ENCODE measurements around the gene WDFY2.
"Not testable (repeated sequence)": the region's sequence is repeated elsewhere in the genome, so short reads cannot be mapped to it uniquely, and the experiment has no call there.

Gene WDFY2

DNA sequence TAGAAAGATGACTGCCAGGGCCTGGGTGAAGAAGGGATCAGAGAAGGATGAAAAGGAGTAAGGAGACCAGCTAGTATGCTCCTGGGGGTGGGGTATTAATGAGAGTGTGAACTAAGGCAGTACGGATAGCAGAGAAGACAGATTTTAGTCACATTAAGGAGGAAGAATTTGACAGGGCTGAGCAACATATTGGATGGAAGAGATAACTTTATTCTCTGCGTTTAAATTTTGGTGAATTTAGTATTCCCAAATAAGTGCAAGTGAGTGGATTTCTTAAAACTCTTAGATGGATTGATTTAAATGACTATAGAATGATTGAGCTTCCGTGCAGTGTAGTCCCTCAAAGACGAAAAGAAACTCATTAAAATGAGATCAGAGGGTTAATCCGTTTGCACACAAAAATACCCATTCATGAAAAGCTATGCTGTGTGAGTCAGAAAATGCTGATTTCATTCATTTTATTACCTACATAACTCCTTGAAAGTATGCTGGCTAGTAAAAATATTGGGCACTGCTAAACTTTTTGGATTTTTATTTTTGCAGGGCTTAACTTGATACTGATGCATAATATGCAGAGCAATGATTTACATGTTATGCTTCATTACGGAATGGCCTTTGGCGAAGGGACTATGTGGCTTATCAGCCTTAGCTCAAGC lies 54.1 kb downstream of the WDFY2 start:
- Histone ChIP-seq H3K27ac (no peak overlapping the region), H3K36me3 (no peaks in the 10 kb centered on the region), H3K4me3 (no peak overlapping the region), H3K9me3 (no peaks in the 10 kb centered on the region), H3K27me3 (no peaks in the 10 kb centered on the region), H3K4me1 (peaks cover 0 to 43% (median 7%) of the 10 kb centered on the region in 4 donors)
- no peak for DNase-seq
- intact Hi-C loops (cut with DNase I; ENCODE audit: low total_unique reads), result no loop called here
- TF ChIP-seq, protein P1, sequence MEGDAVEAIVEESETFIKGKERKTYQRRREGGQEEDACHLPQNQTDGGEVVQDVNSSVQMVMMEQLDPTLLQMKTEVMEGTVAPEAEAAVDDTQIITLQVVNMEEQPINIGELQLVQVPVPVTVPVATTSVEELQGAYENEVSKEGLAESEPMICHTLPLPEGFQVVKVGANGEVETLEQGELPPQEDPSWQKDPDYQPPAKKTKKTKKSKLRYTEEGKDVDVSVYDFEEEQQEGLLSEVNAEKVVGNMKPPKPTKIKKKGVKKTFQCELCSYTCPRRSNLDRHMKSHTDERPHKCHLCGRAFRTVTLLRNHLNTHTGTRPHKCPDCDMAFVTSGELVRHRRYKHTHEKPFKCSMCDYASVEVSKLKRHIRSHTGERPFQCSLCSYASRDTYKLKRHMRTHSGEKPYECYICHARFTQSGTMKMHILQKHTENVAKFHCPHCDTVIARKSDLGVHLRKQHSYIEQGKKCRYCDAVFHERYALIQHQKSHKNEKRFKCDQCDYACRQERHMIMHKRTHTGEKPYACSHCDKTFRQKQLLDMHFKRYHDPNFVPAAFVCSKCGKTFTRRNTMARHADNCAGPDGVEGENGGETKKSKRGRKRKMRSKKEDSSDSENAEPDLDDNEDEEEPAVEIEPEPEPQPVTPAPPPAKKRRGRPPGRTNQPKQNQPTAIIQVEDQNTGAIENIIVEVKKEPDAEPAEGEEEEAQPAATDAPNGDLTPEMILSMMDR (IDR thresholded peaks at IDR 0.05), result no peak

DNA sequence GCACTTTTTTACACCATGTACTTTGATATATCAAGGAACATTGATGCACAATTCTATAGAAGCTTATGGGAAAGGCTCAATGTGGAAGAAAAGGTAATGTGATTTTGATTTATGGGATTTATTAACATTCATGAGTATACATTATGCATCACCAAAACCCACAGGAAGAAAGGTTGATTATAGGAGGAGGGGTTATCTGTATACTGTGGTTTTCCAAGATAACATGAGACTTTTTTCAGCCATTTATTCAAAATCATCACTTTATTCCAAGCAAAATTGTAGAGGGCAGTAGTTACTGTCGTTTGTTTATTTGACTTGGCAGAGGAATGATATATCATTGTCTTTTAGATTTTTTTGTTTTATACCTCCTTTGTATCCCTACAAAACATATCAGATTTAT lies 54.9 kb downstream of the WDFY2 start:
- Histone ChIP-seq H3K27me3 (no peaks in the 10 kb centered on the region), H3K9me3 (no peaks in the 10 kb centered on the region), H3K4me3 (no peak overlapping the region), H3K36me3 (no peaks in the 10 kb centered on the region), H3K4me1 (peaks cover 0 to 43% (median 11%) of the 10 kb centered on the region in 4 donors), H3K27ac (no peak overlapping the region)
- intact Hi-C loops (cut with DNase I; ENCODE audit: low total_unique reads), result no loop called here
- DNase-seq, result no peak
- TF ChIP-seq, protein P1 (IDR thresholded peaks at IDR 0.05), result no peak

DNA sequence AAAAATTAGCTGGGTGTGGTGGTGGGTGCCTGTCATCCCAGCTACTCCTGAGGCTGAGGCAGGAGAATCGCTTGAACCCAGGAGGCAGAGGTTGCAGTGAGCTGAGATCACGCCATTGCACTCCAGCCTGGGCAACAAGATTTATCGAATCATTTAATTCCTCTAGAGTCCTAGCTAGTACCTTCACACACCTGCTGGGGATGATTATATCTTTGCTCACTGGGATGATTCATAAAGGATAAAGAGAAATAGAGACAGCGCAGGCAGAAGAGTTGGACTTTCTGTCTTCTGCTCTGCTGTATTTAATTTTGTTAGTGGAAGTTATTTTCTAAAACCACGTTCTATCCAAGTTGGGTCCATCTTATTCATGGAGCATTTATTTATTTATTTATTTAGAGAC lies 56.4 kb downstream of the WDFY2 start:
- H3K36me3 ChIP-seq; H3K27ac ChIP-seq; H3K4me3 ChIP-seq; DNase-seq; intact Hi-C loops (cut with DNase I; ENCODE audit: low total_unique reads); H3K27me3 ChIP-seq; H3K9me3 ChIP-seq: not testable (repeated sequence)
- H3K4me1 ChIP-seq, result peaks cover 0 to 55% (median 22%) of the 10 kb centered on the region in 4 donors

DNA sequence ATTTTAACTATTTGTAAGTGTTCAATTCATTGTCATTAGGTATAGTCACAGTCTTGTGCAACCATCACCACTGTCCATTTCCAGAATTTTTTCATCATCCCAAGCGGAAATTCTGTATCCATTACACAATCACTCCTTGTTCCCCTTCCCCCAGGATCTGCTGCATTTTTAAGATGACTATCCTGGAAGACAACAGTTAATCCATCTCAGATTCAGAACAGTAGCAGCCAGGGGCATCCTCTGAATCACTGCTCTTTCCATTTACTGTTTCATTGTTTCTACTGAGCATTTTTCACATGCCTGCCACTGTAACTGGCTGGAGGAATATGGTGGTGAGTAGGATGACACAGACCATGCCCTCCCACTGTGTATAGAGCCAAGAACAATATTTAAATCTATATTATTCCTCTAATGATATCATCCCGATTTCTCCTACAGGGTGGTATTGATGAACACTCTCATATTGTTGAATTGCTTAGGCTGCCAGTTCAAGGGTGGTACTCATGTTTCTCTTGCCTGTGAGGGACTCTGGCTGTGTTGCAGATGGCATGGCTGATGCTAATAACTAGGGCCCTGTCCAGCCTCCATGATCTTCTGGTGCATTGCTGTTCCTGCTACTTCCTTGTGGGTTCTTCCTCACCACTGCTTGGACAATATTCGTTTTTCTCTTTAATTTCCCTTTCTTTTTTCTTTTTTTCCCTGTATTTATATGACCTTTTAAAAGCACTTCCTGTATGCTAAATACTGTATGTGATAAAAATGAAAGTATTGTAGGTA lies 59.0 kb downstream of the WDFY2 start:
- H3K27ac ChIP-seq, result no peak overlapping the region
- H3K9me3 ChIP-seq, result no peaks in the 10 kb centered on the region
- no peak overlapping the region for H3K4me3 ChIP-seq
- intact Hi-C loops (cut with DNase I; ENCODE audit: low total_unique reads), result no loop called here
- DNase-seq, result no peak
- no peaks in the 10 kb centered on the region for H3K36me3 ChIP-seq
- peaks cover 0 to 44% (median 24%) of the 10 kb centered on the region in 4 donors for H3K4me1 ChIP-seq
- H3K27me3 ChIP-seq, result no peaks in the 10 kb centered on the region
- TF ChIP-seq, protein P1 (IDR thresholded peaks at IDR 0.05), result no peak

DNA sequence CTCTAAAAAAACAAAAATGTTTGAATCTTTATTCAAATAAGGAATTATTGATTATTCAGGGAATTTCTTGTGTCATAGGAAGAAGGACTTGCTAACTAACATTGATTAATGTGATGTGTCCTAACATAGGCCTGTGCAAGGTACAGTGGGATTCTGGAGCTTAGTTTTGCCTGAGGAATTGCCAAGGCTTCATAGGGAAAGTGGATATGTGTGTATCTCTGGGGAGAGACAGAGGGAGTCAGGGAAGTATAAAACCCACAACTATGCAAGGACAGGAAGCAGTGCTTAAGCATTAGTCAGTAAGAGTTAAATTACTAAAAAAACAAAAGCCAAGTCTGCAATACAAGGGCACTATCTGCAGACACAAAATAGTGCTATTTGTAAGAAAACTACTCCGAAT lies 59.6 kb downstream of the WDFY2 start:
- no peak overlapping the region for H3K27ac ChIP-seq
- intact Hi-C loops (cut with DNase I; ENCODE audit: low total_unique reads), result no loop called here

DNA sequence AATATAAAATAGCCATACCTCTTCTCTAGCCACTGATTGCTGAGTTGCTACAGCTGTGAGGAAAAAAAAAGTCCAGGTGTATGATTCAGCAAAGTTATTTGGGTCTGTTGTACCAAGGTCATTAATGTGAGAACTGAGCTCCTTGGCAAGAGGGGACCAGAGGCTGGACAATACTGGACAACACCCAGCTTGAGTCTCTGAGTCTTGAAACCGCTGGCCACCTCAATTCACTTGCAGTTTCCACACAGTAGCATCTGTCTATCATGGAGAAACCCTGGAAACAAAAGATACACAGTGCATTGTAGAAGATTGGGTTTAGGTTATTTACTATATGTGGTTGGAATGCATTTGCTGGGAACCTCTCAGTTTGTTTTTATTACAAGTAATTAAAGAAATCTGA lies 60.4 kb downstream of the WDFY2 start:
- TF ChIP-seq, protein P1 (IDR thresholded peaks at IDR 0.05), result no peak
- Histone ChIP-seq H3K9me3 (no peaks in the 10 kb centered on the region), H3K36me3 (no peaks in the 10 kb centered on the region), H3K4me1 (peaks cover 0 to 38% (median 24%) of the 10 kb centered on the region in 4 donors), H3K4me3 (no peak overlapping the region), H3K27me3 (no peaks in the 10 kb centered on the region), H3K27ac (no peak overlapping the region)
- intact Hi-C loops (cut with DNase I; ENCODE audit: low total_unique reads), result no loop called here
- no peak for DNase-seq

More for the DNA sequence above, 59.6 kb downstream of the WDFY2 start:
- peaks cover 0 to 40% (median 24%) of the 10 kb centered on the region in 4 donors for H3K4me1 ChIP-seq
- no peak for DNase-seq
- no peaks in the 10 kb centered on the region for H3K27me3 ChIP-seq
- H3K4me3 ChIP-seq, result no peak overlapping the region
- no peaks in the 10 kb centered on the region for H3K9me3 ChIP-seq
- no peaks in the 10 kb centered on the region for H3K36me3 ChIP-seq
- TF ChIP-seq, protein P1 (IDR thresholded peaks at IDR 0.05), result no peak

Data from tibial artery (tissue), 4 donors.